Ramos (cell line): ENCODE measurements around the gene ASPDH.
"Not testable (repeated sequence)": the region's sequence is repeated elsewhere in the genome, so short reads cannot be mapped to it uniquely, and the experiment has no call there.

ENCODE experiments used
- in situ Hi-C: fragments of 300-500 bp; cut with MboI; formaldehyde crosslinking; loops from one replicate; pipeline ENCODE4 v1.14.3; 2022; ENCODE audit warnings: low sequenced_read_pairs; ENCODE audit not compliant: unreplicated experiment

The ASPDH gene

GRCh38 chr19:50481351-50482149, 32.2 kb downstream of the ASPDH start:
- in situ Hi-C loops, result no loop called here

DNA sequence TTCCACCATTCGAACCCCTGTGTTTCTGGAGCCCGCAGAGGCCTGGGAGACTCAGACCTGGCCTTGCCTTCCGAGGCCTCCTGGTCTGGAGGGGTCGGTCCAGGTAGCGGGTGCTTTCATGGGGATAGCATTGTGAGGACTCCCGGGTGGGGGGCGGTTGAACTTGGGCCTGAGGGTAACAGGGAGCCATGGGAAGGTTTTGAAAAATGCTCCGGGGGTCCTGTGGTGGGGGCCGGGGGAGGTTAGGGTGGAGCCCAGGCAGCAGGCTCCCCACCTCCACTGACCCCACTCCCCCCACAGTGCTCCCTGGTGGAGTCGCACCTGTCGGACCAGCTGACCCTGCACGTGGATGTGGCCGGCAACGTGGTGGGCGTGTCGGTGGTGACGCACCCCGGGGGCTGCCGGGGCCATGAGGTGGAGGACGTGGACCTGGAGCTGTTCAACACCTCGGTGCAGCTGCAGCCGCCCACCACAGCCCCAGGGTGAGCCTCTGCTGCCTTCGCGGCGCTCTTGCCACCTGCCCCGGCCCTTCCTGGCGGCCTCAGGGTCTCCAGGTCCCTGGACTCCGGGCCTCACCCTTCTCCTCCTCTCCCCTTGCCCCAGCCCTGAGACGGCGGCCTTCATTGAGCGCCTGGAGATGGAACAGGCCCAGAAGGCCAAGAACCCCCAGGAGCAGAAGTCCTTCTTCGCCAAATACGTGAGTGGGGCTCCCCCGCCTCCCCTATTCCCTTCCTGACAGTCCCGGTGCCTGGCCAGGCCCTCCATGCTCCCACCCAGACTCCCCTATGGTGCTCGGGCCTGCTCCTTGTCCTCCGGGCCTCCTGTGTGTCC, 33.2 kb downstream of the ASPDH start:
- in situ Hi-C loops, result no loop called here

- in situ Hi-C loops, result no loop called here
These were observed 33.9 kb downstream of the ASPDH start for GRCh38 chr19:50479761-50480251.

DNA sequence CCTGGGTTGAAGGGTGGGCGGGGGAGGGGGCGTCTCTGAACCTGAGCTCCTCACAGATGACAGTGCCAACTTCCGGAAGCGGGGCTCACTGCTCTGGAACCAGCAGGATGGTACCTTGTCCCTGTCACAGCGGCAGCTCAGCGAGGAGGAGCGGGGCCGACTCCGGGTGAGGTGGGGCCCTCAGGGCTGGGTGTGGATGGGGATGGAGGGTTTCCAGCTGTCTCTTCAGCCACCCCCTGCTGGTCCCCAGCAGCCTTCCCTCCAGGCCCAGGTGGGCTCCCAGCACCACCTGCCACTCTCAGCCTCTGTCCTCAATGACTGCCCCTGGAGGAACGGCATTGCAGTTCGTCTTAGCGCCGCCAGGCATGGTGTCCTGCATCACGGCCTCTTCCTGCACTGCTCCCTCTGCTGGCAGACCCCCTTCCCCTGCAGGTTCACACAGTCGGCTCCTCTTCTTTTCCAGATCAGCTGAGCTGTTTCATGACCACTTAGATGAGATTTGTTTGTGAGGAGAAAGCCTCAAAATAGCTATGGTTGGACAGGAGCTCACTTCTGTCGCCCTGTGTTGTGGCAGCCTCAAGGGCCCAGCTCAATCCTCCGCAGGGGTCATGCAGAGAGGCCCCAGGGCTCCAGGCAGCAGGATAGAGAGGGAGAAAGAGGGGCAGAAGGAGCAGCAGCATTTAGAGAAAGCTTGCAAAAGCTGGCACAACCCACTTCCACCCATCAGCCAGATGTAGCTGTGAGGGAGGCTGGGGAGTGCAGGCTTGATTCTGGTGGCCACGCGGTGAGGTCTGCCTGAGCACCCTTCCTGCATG, 34.6 kb downstream of the ASPDH start:
- in situ Hi-C loops, result no loop called here

GRCh38 chr19:50477751-50478515, 35.8 kb downstream of the ASPDH start:
- in situ Hi-C loops, result no loop called here

DNA sequence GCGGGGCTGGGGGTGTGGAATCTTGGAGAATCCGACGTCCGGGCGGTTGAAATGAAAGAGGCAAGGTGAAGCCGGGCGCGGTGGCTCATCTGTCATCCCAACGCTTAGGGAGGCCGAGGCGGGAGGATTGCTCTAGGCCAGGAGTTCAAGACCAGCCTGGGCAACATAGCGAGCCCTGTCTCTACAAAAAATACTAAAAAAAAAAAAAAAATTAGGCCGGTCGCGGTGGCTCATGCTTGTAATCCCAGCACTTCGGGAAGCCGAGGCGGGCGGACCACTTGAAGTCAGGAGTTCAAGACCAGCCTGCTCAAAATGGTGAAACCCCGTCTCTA, 36.8 kb downstream of the ASPDH start:
- in situ Hi-C loops, result no loop called here

DNA sequence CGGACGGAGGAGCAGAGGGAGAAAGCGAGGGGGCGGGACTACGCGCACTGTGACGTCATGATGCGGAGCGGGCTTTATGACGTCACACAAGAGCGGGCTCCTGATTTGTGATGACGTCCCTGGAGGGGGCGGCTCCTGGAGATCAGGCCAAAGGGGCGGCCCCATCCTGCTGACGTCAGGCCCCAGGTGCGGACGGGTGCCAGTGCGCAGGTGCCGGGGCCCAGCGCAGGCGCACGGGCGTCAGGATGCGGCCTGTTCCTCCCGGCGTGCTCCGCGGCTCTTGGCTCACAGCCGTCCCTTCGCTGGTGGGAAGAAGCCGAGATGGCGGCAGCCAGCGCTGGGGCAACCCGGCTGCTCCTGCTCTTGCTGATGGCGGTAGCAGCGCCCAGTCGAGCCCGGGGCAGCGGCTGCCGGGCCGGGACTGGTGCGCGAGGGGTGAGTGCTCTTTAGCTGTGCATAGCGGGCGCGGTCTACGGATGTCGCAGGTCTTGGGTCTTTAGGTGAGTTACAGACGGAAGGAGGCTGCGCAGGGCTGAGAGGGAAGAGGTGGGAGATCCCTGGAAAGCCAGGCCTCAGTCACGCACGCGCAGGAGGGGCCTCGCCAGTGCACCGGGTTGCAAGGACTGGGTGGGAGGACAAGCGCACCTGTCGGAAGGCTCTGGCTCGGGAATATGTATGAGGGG, 37.3 kb downstream of the ASPDH start, which contains the start of the genes EMC10 and GARIN5A:
TSS of gene EMC10 (plus strand) at position 284 of the 683 bp plus-strand sequence. CDS start at position 322, 38 bp downstream.
TSS of gene GARIN5A (minus strand) at position 625 of the 683 bp plus-strand sequence. CDS start at position 165, 460 bp downstream.
- in situ Hi-C loops, result no loop called here

DNA sequence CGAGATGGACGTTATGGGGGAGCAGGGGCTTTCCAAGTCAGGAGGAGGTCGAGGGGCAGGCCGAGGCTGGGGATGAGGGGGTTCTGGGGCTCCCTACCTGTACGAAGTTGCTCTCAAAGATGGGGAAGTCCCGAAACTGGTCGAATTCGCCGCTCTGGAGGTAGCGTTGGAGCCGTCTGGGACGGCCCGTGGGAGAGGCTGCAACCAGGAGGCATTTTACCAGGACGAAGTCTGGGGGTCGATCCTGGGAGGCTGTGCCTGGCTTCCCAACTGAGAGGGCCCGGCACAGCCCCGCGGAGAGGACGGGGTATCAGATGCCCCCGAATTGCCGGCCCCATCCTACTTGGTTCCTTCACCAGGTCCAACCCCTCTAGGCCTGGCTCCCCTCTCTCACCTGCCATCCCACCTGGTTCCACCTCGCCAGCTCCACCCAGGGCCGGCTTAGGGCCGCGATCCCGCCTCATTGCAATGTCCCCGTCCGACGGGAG, 37.9 kb downstream of the ASPDH start:
- in situ Hi-C loops, result no loop called here

DNA sequence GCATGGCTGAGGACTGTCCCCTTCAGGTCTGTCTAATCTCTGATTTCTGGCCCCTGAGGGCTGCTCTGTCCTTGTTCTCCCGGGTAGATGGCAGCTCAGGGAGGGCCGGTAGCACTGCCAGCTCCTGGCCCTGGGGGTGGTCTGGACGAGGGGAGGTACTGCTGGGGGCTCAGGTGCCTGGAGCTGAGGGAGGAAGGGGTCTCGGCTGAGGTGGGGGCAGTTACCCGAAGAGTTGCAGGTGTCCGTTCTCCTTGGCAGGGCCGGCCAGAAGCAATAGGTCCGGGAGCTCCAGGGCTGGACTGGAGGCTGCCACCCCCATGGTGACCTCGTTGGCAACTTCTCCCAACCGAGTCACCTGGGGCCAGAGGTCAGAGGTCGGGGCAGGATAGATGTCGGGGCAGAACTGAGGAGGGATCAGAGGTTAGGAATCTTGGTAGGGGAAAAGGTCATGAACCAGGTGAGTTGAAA, 38.6 kb downstream of the ASPDH start:
- in situ Hi-C loops, result no loop called here

DNA sequence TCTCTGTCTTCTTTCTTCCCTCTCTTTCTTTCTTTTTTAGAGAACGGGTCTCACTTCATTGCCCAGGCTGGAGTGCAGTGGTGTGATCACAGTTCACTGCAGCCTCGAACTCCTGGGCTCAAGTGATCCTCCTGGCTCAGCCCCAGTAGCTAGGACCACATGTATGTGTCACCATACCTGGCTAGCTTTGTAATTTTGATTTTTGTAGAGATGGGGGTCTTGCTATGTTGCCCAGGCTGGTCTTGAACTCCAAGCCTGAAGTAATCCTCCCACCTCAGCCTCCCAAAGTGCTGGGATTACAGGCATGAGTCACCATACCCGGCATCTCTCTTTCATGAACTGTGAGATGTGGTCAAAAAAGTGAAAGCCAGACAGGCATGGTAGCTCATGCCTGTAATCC, 40.4 kb downstream of the ASPDH start:
- in situ Hi-C loops, result not testable (repeated sequence)

DNA sequence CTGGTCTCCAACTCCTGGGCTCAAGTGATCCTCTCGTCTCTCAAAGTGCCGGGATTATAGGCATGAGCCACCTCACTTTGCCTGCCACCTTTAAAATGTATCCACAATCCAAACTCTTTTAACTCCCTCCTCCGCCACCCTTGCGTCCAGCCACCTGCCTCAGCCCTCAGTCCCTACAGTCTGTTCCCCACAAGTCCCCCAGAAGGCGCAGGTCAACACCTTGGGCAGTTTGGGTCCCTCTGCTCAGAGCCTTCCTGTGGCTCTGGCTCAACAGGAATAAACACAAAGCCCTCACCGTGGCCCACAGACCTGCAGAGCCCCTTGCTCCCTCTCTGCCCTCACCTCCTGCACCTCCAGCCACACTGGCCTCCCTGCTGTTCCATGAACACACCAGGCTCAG, 44.9 kb downstream of the ASPDH start:
- in situ Hi-C loops, result loop anchor here (10.0 kb wide), 1 partner anchor 214 kb away; no protein-coding TSS in a partner anchor

- in situ Hi-C loops, result loop anchor here (10.0 kb wide), 1 partner anchor 213 kb away; no protein-coding TSS in a partner anchor
These were observed 46.1 kb downstream of the ASPDH start for GRCh38 chr19:50467566-50467965.

DNA sequence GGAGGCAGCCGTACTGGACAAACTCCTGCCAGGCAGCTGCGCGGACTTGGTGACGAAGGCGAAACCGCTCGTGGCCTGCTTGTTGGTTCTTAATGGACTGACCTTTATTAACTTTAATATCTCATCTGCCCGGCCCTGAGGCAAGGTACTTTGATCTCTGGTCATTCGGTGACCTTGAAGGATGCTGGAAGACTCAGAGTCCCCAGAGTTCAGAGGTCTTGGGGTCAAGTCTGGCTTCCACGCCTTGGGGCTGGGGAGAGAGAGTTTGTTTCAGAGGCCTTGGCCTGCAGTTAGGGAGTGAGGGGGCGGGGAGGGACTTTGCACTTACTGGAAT, 47.0 kb downstream of the ASPDH start:
- in situ Hi-C loops, result loop anchor here (10.0 kb wide), 1 partner anchor 212 kb away; no protein-coding TSS in a partner anchor

DNA sequence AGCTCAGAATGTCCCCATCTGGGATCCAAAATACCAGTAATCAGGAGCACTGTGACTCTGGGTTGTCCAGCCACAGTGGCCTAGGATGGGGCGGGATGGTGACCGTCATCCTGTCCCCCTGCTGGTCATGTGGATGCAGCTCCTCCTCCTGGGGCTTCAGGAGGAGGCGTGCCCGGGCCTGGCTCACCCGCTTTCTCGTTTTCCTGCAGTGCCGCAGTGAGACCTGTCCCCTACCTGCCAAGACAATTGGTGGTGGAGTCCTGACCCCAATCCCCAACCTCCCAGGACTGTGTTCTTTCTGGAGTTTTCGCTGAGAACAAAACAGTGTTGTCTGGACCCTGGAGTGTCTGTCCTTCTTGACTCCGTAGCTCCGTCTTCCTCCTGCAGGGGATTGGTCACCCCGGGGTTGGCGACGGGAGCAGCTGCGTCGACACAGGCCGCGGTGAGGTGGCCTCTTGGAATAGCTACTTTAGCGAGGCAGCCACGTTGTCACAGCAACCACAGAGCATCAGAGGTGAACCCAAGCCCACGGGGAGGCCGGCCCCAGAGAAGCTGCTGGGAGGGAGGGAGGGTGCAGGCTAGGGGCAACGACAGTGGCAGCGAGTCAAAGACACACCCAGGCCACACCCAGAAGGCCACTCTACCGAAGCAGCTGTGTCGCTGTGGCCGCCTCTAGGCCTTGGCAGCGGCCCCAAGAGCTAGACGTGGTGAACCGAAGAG, 47.6 kb downstream of the ASPDH start:
- in situ Hi-C loops, result loop anchor here (10.0 kb wide), 1 partner anchor 211 kb away; no protein-coding TSS in a partner anchor

- in situ Hi-C loops, result loop anchor here (5.0 to 10.0 kb wide), 2 partner anchors 98 to 210 kb away; partner anchors contain the start of gene NAPSA
These were observed 48.7 kb downstream of the ASPDH start for GRCh38 chr19:50465000-50465399.

- in situ Hi-C loops, result loop anchor here (5.0 to 10.0 kb wide), 2 partner anchors 97 to 210 kb away; partner anchors contain the start of gene NAPSA
These were observed 49.4 kb downstream of the ASPDH start for GRCh38 chr19:50464348-50464747.

GRCh38 chr19:50462970-50463369, 50.7 kb downstream of the ASPDH start:
- in situ Hi-C loops, result loop anchor here (5.0 to 10.0 kb wide), 2 partner anchors 96 to 208 kb away; partner anchors contain the start of gene NAPSA
